ES-I3 (cell line): ENCODE results near the gene METTL17.
"Not testable (repeated sequence)": the region's sequence is repeated elsewhere in the genome, so short reads cannot be mapped to it uniquely, and the experiment has no call there.

Experiments
- H3K36me3 ChIP-seq: 2 replicates; pipeline ENCODE4 v1.6.1; 2013; ENCODE audit warnings: mild to moderate bottlenecking, low read length, control low read depth, moderate library complexity; ENCODE audit not compliant: insufficient read depth
- H3K4me1 ChIP-seq: 2 replicates; pipeline ENCODE4 v1.6.1; 2013; ENCODE audit warnings: mild to moderate bottlenecking, control low read depth, low read length; ENCODE audit not compliant: insufficient read depth
- H3K9ac ChIP-seq: 2 replicates; pipeline ENCODE4 v1.6.1; 2013; ENCODE audit warnings: low read depth, mild to moderate bottlenecking, low read length, moderate library complexity
- H3K9me3 ChIP-seq: 2 replicates; pipeline ENCODE4 v1.6.1; 2013; ENCODE audit warnings: mild to moderate bottlenecking, low read length, moderate library complexity; ENCODE audit not compliant: control insufficient read depth, insufficient read depth

The METTL17 gene

GRCh38 chr14:21039585-21040369 is 50.0 kb downstream of the METTL17 start:
- H3K9ac ChIP-seq = no peak overlapping the region
- peaks cover 10% of the 10 kb centered on the region for H3K4me1 ChIP-seq
- H3K36me3 ChIP-seq = no peaks in the 10 kb centered on the region
- no peaks in the 10 kb centered on the region for H3K9me3 ChIP-seq

- Histone ChIP-seq H3K9me3 (no peaks in the 10 kb centered on the region), H3K36me3 (no peaks in the 10 kb centered on the region), H3K9ac (no peak overlapping the region), H3K4me1 (peaks cover 10% of the 10 kb centered on the region)
Measured at GRCh38 chr14:21040370-21040925, 50.7 kb downstream of the METTL17 start.

- H3K9ac ChIP-seq, H3K4me1 ChIP-seq, H3K36me3 ChIP-seq, H3K9me3 ChIP-seq: not testable (repeated sequence)
Measured at GRCh38 chr14:21040941-21041340, 51.2 kb downstream of the METTL17 start.

- Histone ChIP-seq H3K4me1 (peaks cover 10% of the 10 kb centered on the region), H3K36me3 (no peaks in the 10 kb centered on the region), H3K9ac (no peak within 1 kb of the TSS), H3K9me3 (no peaks in the 10 kb centered on the region)
Measured at GRCh38 chr14:21041676-21042433, 52.1 kb downstream of the METTL17 start, which contains the start of gene RNASE7. Gene RNASE7, plus strand, starts transcription at chr14:21042362. Its CDS starts 631 bp downstream, at chr14:21042993.

- H3K4me1 ChIP-seq = peaks cover 10% of the 10 kb centered on the region
- H3K9ac ChIP-seq = no peak overlapping the region
- H3K9me3 ChIP-seq = no peaks in the 10 kb centered on the region
- H3K36me3 ChIP-seq = no peaks in the 10 kb centered on the region
Measured at GRCh38 chr14:21042918-21043317, 53.1 kb downstream of the METTL17 start.

GRCh38 chr14:21043387-21043973 is 53.7 kb downstream of the METTL17 start:
- peaks cover 10% of the 10 kb centered on the region for H3K4me1 ChIP-seq
- no peaks in the 10 kb centered on the region for H3K9me3 ChIP-seq
- H3K36me3 ChIP-seq = no peaks in the 10 kb centered on the region
- no peak overlapping the region for H3K9ac ChIP-seq

- H3K4me1 ChIP-seq = peaks cover 9% of the 10 kb centered on the region
- H3K36me3 ChIP-seq = no peaks in the 10 kb centered on the region
- no peak overlapping the region for H3K9ac ChIP-seq
- no peaks in the 10 kb centered on the region for H3K9me3 ChIP-seq
Measured at GRCh38 chr14:21043974-21044618, 54.3 kb downstream of the METTL17 start.
